ENCODE measurements around the gene SLC41A3.

DNA sequence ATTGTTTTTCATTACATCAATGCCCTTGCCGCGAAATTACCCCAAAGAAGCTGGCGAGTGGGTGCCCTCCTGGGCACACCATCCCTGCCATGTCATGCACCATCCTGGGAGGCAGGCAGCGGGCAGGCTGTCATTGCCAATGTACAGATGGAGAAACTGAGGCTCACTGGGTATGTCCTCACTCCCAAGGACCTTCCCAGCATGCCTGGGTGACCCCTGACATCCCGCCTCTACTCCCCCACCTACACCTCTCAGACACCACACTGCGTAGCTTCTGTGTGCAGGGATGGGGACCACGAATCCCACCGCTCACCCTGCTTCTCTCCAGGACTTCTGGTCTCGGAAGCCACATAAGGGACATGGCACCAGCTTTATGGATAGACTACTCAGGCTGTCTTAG lies 41.0 kb upstream of the SLC41A3 start:
- TF ChIP-seq, protein P1, sequence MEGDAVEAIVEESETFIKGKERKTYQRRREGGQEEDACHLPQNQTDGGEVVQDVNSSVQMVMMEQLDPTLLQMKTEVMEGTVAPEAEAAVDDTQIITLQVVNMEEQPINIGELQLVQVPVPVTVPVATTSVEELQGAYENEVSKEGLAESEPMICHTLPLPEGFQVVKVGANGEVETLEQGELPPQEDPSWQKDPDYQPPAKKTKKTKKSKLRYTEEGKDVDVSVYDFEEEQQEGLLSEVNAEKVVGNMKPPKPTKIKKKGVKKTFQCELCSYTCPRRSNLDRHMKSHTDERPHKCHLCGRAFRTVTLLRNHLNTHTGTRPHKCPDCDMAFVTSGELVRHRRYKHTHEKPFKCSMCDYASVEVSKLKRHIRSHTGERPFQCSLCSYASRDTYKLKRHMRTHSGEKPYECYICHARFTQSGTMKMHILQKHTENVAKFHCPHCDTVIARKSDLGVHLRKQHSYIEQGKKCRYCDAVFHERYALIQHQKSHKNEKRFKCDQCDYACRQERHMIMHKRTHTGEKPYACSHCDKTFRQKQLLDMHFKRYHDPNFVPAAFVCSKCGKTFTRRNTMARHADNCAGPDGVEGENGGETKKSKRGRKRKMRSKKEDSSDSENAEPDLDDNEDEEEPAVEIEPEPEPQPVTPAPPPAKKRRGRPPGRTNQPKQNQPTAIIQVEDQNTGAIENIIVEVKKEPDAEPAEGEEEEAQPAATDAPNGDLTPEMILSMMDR (IDR thresholded peaks at IDR 0.05; ENCODE audit: low read depth, low read length, missing input control): no peak
- no peak for TF ChIP-seq TAF1 (conservative IDR thresholded peaks at IDR 0.05)
- no peak for TF ChIP-seq HNF4A (conservative IDR thresholded peaks at IDR 0.05)
- TF ChIP-seq GABPA (IDR thresholded peaks at IDR 0.05 in 1 of 2, conservative IDR thresholded peaks at IDR 0.05 in 1 of 2): no peak

Measured in liver (tissue), 3 donors.